HCT116 (cell line): ENCODE data around the gene LMCD1. TPM values are rescaled to one million over a fixed set of nuclear protein-coding genes. Genes with fewer than 3 reads are reported as not detected.

Experiments
- ATAC-seq: fragments of 200-7000 bp; cut with Tn5 transposase; 2 replicates; pipeline ENCODE4 v1.9.1; 2020; ENCODE audit warnings: mild to moderate bottlenecking, moderate library complexity
- BruUV-seq: library from RNA; stranded (reverse); fragments of 400-500 nt; replicated peaks from 2 replicates; lab custom pipeline; 2021; lab: Mats Ljungman, UMichigan
- CTCF ChIA-PET: fragments of 300-600 bp; sonication (Branson Sonifier 250); formaldehyde crosslinking; loops from one replicate; lab custom pipeline; 2021; ENCODE audit warnings: antibody characterized with exemption; lab: Charles Lee
- POLR2A ChIA-PET: fragments of 300-600, 350-600 bp; sonication (Branson Sonifier 250); formaldehyde crosslinking; loops from one replicate; lab custom pipeline; 2021; ENCODE audit warnings: antibody characterized with exemption; lab: Charles Lee
- RAD21 ChIA-PET, 2 experiments: fragments of 300-600 bp; sonication (Branson Sonifier 250); formaldehyde crosslinking; loops; one replicate each; lab custom pipeline; 2023; ENCODE audit warnings: low total read pairs in 2 of 2; ENCODE audit not compliant: uncharacterized antibody in 2 of 2, unreplicated experiment in 2 of 2, low non-redundant PET in 1 of 2; lab: Charles Lee
- DNase-seq: peaks from one replicate; pipeline ENCODE4 v3.0.0-alpha.2; 2010; ENCODE audit warnings: low read depth, low spot score
- H2AFZ ChIP-seq: fragments of 200-600 bp; shearing (Covaris generic), sonication (generic); 2 replicates; pipeline ENCODE4 v1.6.1; 2017; ENCODE audit warnings: low read depth, mixed run types, mixed read lengths, antibody characterized with exemption, low read length; ENCODE audit not compliant: poor library complexity, severe bottlenecking
- H3K27ac ChIP-seq: 2 replicates; pipeline ENCODE4 v1.5.1; 2012; ENCODE audit warnings: low read depth, low read length
- H3K27me3 ChIP-seq: fragments of 200-600 bp; sonication (generic); 2 replicates; pipeline ENCODE4 v1.6.1; 2016; ENCODE audit warnings: mixed run types, low read length, mixed read lengths; ENCODE audit not compliant: insufficient read depth
- H3K36me3 ChIP-seq, 2 experiments: fragments of 200-500 bp in 1 of 2; fragments of 200-600 bp in 1 of 2; sonication (Bioruptor generic) in 1 of 2; sonication (generic) in 1 of 2; 2 replicates each; pipeline versions ENCODE4 v1.5.1 to v1.6.1; 2014 to 2016; ENCODE audit warnings: low read length in 2 of 2, inconsistent platforms in 1 of 2, mixed read lengths in 1 of 2, mixed run types in 1 of 2; ENCODE audit not compliant: insufficient read depth in 2 of 2, control insufficient read depth in 1 of 2
- H3K4me1 ChIP-seq, 2 experiments: fragments of 200-600 bp in 1 of 2; sonication (generic) in 1 of 2; 2 replicates each; pipeline versions ENCODE4 v1.5.1 to v1.6.1; 2012 to 2017; ENCODE audit warnings: low read length in 2 of 2, inconsistent platforms in 1 of 2, mild to moderate bottlenecking in 1 of 2, mixed read lengths in 1 of 2, mixed run types in 1 of 2, moderate library complexity in 1 of 2; ENCODE audit not compliant: insufficient read depth in 2 of 2, control insufficient read depth in 1 of 2
- H3K4me2 ChIP-seq: fragments of 200-600 bp; sonication (generic); 2 replicates; pipeline ENCODE4 v1.6.1; 2017; ENCODE audit warnings: mixed run types, low read length, mixed read lengths
- H3K4me3 ChIP-seq, 2 experiments: fragments of 200-600 bp in 1 of 2; sonication (generic) in 1 of 2; replicated peaks in 1 of 2; 2 replicates each; pipeline ENCODE4 v1.5.1; 2011 to 2016; ENCODE audit warnings: low read length in 2 of 2, control low read depth in 1 of 2, low read depth in 1 of 2, mild to moderate bottlenecking in 1 of 2, mixed read lengths in 1 of 2, mixed run types in 1 of 2
- H3K79me2 ChIP-seq: fragments of 200-600 bp; sonication (generic); 2 replicates; pipeline ENCODE4 v1.6.1; 2017; ENCODE audit warnings: mild to moderate bottlenecking, mixed run types, low read length, moderate library complexity, mixed read lengths; ENCODE audit not compliant: insufficient read depth
- H3K9ac ChIP-seq: fragments of 200-600 bp; sonication (generic); 2 replicates; pipeline ENCODE4 v1.6.1; 2016; ENCODE audit warnings: low read length, mixed read lengths
- H3K9me2 ChIP-seq: fragments of 200-600 bp; sonication (generic), shearing (Covaris generic); 2 replicates; pipeline ENCODE4 v1.6.1; 2017; ENCODE audit warnings: mixed run types, mild to moderate bottlenecking, moderate library complexity; ENCODE audit not compliant: insufficient read depth
- H3K9me3 ChIP-seq, 2 experiments: fragments of 200-500 bp in 1 of 2; fragments of 200-600 bp in 1 of 2; sonication (Bioruptor generic) in 1 of 2; sonication (generic) in 1 of 2; 2 replicates each; pipeline ENCODE4 v1.6.1; 2014 to 2017; ENCODE audit warnings: low read length in 2 of 2, mixed read lengths in 2 of 2, inconsistent platforms in 1 of 2, low read depth in 1 of 2, mild to moderate bottlenecking in 1 of 2, mixed run types in 1 of 2, moderate library complexity in 1 of 2; ENCODE audit not compliant: control insufficient read depth in 1 of 2, insufficient read depth in 1 of 2
- H4K20me1 ChIP-seq: fragments of 200-600 bp; sonication (generic), shearing (Covaris generic); 2 replicates; pipeline ENCODE4 v1.6.1; 2017; ENCODE audit warnings: mixed run types, mild to moderate bottlenecking, moderate library complexity; ENCODE audit not compliant: insufficient read depth
- CEBPB ChIP-seq: IDR thresholded peaks from 2 replicates; pipeline ENCODE4 v1.6.1; 2012; ENCODE audit warnings: low read depth
- ELF1 ChIP-seq: IDR thresholded peaks from 2 replicates; pipeline ENCODE4 v1.6.1; 2012; ENCODE audit warnings: low read depth, borderline replicate concordance
- EZH2phosphoT487 ChIP-seq: fragments of 200-600 bp; IDR thresholded peaks from 2 replicates; pipeline ENCODE4 v1.6.1; 2018; ENCODE audit warnings: antibody characterized with exemption, borderline replicate concordance
- FOSL1 ChIP-seq: IDR thresholded peaks from 2 replicates; pipeline ENCODE4 v1.6.1; 2012; ENCODE audit warnings: low read depth
- POLR2A ChIP-seq: IDR thresholded peaks from 2 replicates; pipeline ENCODE4 v1.7.0; 2011; ENCODE audit warnings: borderline replicate concordance; ENCODE audit not compliant: insufficient read depth, insufficient read length; ENCODE audit errors: extremely low read depth
- POLR2AphosphoS5 ChIP-seq: IDR thresholded peaks from 2 replicates; pipeline ENCODE4 v1.6.1; 2011; ENCODE audit warnings: mild to moderate bottlenecking, low read depth, low read length, moderate library complexity
- SIN3A ChIP-seq: IDR thresholded peaks from 2 replicates; pipeline ENCODE4 v1.6.1; 2012; ENCODE audit warnings: low read depth
- SP1 ChIP-seq: IDR thresholded peaks from 2 replicates; pipeline ENCODE4 v1.6.1; 2012; ENCODE audit warnings: low read depth
- SRF ChIP-seq: IDR thresholded peaks from 2 replicates; pipeline ENCODE4 v1.6.1; 2012; ENCODE audit warnings: low read depth
- YY1 ChIP-seq: IDR thresholded peaks from 2 replicates; pipeline ENCODE4 v1.6.1; 2011; ENCODE audit warnings: low read length, low read depth, moderate library complexity, mild to moderate bottlenecking; ENCODE audit not compliant: insufficient replicate concordance; ENCODE audit errors: extremely low read depth
- ZNF274 ChIP-seq: fragments of 200-500 bp; sonication (Bioruptor generic); IDR thresholded peaks from 2 replicates; pipeline ENCODE4 v1.6.1; 2014; ENCODE audit warnings: mild to moderate bottlenecking, low read depth, low read length, inconsistent platforms
- intact Hi-C: fragments of 100-400 bp; cut with micrococcal nuclease; formaldehyde crosslinking; loops from 2 replicates; pipeline ENCODE4 v1.10.0; 2022
- total RNA-seq: library from RNA; stranded (reverse); gene quantifications from one replicate; pipeline ENCODE4 v1.2.1, GENCODE V29; 2021; ENCODE audit not compliant: unreplicated experiment
- TF ChIP-seq, protein P1 (sequence below): IDR thresholded peaks from 2 replicates; pipeline ENCODE4 v1.6.1; 2012
- TF ChIP-seq, protein P2 (sequence below): IDR thresholded peaks from 2 replicates; pipeline ENCODE4 v1.6.1; 2011; ENCODE audit warnings: mild to moderate bottlenecking, low read length, moderate library complexity; ENCODE audit not compliant: insufficient replicate concordance; ENCODE audit errors: extremely low read depth
- TF ChIP-seq, protein P3 (sequence below): IDR thresholded peaks from 2 replicates; pipeline ENCODE4 v1.6.1; 2012; ENCODE audit warnings: low read depth

Gene LMCD1
- total RNA-seq, 1 experiment from 2014 or later: 4.6 TPM

DNA sequence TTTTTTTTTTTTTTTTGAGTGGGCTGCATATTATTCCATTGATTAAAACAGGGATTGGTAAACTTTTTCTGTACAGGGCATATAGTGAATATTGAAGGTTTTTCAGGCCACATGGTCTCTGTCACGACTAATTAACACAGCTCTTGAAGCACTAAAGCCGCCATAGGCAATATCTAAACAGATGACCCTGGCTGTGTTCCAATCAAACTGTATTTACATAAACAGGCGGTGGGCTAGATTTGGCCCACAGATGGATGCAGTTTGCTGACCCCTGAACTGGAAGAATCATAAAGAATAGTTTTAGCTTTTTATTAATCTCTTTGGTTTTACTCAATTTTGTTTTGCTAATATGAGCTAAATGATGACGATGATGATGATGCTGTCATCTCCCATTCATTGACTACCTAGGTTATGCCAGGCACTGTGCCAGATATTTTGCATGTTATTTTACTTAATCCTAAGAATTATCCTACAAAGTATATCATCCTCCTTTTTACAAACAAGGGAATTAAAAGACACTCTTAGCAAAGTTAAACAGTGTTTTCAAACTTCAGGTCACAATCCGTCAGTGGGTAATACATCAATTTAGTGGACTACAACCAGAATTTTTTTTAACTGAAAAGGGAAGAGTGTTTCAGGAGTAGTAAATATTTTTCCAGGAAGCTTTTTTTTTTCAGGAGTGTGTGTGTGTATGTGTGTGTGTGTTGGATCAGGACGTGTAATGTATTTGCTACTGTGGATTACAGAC lies 54.3 kb downstream of the LMCD1 start:
- POLR2A ChIA-PET: no interaction called here
- CTCF ChIA-PET: no interaction called here

More for the DNA sequence above, 54.3 kb downstream of the LMCD1 start:
- no peaks in the 10 kb centered on the region for H4K20me1 ChIP-seq
- H3K79me2 ChIP-seq: no peaks in the 10 kb centered on the region
- no peaks in the 10 kb centered on the region for H3K36me3 ChIP-seq
- H3K4me1 ChIP-seq: no peaks in the 10 kb centered on the region
- H3K9ac ChIP-seq: no peak overlapping the region
- H3K9me3 ChIP-seq: no peaks in the 10 kb centered on the region
- no peaks in the 10 kb centered on the region for H3K9me2 ChIP-seq
- DNase-seq (no peak), ATAC-seq (no peak)
- no peak overlapping the region for H3K27ac ChIP-seq
- TF ChIP-seq, protein P1, sequence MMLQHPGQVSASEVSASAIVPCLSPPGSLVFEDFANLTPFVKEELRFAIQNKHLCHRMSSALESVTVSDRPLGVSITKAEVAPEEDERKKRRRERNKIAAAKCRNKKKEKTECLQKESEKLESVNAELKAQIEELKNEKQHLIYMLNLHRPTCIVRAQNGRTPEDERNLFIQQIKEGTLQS: no peak
- TF ChIP-seq FOSL1 (no peak), POLR2AphosphoS5 (no peak), SRF (no peak), SIN3A (no peak), SP1 (no peak), YY1 (no peak), EZH2phosphoT487 (no peak), POLR2A (no peak), ZNF274 (no peak), CEBPB (no peak), ELF1 (no peak)
- TF ChIP-seq, protein P2, sequence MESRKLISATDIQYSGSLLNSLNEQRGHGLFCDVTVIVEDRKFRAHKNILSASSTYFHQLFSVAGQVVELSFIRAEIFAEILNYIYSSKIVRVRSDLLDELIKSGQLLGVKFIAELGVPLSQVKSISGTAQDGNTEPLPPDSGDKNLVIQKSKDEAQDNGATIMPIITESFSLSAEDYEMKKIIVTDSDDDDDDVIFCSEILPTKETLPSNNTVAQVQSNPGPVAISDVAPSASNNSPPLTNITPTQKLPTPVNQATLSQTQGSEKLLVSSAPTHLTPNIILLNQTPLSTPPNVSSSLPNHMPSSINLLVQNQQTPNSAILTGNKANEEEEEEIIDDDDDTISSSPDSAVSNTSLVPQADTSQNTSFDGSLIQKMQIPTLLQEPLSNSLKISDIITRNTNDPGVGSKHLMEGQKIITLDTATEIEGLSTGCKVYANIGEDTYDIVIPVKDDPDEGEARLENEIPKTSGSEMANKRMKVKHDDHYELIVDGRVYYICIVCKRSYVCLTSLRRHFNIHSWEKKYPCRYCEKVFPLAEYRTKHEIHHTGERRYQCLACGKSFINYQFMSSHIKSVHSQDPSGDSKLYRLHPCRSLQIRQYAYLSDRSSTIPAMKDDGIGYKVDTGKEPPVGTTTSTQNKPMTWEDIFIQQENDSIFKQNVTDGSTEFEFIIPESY: no peak
- TF ChIP-seq, protein P3, sequence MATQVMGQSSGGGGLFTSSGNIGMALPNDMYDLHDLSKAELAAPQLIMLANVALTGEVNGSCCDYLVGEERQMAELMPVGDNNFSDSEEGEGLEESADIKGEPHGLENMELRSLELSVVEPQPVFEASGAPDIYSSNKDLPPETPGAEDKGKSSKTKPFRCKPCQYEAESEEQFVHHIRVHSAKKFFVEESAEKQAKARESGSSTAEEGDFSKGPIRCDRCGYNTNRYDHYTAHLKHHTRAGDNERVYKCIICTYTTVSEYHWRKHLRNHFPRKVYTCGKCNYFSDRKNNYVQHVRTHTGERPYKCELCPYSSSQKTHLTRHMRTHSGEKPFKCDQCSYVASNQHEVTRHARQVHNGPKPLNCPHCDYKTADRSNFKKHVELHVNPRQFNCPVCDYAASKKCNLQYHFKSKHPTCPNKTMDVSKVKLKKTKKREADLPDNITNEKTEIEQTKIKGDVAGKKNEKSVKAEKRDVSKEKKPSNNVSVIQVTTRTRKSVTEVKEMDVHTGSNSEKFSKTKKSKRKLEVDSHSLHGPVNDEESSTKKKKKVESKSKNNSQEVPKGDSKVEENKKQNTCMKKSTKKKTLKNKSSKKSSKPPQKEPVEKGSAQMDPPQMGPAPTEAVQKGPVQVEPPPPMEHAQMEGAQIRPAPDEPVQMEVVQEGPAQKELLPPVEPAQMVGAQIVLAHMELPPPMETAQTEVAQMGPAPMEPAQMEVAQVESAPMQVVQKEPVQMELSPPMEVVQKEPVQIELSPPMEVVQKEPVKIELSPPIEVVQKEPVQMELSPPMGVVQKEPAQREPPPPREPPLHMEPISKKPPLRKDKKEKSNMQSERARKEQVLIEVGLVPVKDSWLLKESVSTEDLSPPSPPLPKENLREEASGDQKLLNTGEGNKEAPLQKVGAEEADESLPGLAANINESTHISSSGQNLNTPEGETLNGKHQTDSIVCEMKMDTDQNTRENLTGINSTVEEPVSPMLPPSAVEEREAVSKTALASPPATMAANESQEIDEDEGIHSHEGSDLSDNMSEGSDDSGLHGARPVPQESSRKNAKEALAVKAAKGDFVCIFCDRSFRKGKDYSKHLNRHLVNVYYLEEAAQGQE: no peak
- intact Hi-C loops: no loop called here
- RAD21 ChIA-PET: no interaction called here
- no peaks in the 10 kb centered on the region for H3K27me3 ChIP-seq
- no peak overlapping the region for H2AFZ ChIP-seq
- no peak overlapping the region for H3K4me2 ChIP-seq
- BruUV-seq: no TSS peak
- no peak overlapping the region for H3K4me3 ChIP-seq
